A549 (cell line): ENCODE results near the gene CCDC54.

Experiments
- CTCF ChIP-seq: fragments of >200 bp; sonication (Bioruptor Twin); formaldehyde crosslinking; IDR thresholded peaks from 3 replicates; pipeline ENCODE4 v1.5.1; 2016
- ESRRA ChIP-seq: fragments of 150-350 bp; IDR thresholded peaks from 2 replicates; pipeline ENCODE4 v1.6.1; 2014; ENCODE audit warnings: mild to moderate bottlenecking, low read length, borderline replicate concordance
- JUN ChIP-seq, 2 experiments: fragments of >200 bp; sonication (Bioruptor Twin); formaldehyde crosslinking; IDR thresholded peaks; 2 replicates in 1 of 2; 3 replicates in 1 of 2; pipeline ENCODE4 v1.6.1; 2016 to 2017
- KDM1A ChIP-seq: fragments of 200-600 bp; sonication (generic); IDR thresholded peaks from 2 replicates; pipeline ENCODE4 v1.6.1; 2016; ENCODE audit warnings: low read depth, mild to moderate bottlenecking
- MAX ChIP-seq: IDR thresholded peaks from 2 replicates; pipeline ENCODE4 v1.6.1; 2012
- MYC ChIP-seq: IDR thresholded peaks from 2 replicates; pipeline ENCODE4 v1.6.1; 2012; ENCODE audit warnings: mild to moderate bottlenecking, inconsistent platforms, low read length, improper control_type of control experiment, borderline replicate concordance
- NFE2L2 ChIP-seq: fragments of 150-350 bp; conservative IDR thresholded peaks from 2 replicates; pipeline ENCODE4 v1.6.1; 2014; ENCODE audit warnings: low read length
- PHF8 ChIP-seq: fragments of 200-600 bp; sonication (generic); IDR thresholded peaks from 2 replicates; pipeline ENCODE4 v1.6.1; 2016; ENCODE audit warnings: low read depth, mild to moderate bottlenecking, antibody characterized with exemption, moderate library complexity, borderline replicate concordance
- POLR2A ChIP-seq: IDR thresholded peaks from 2 replicates; pipeline ENCODE4 v1.6.1; 2012; ENCODE audit warnings: mild to moderate bottlenecking, low read length
- RFX5 ChIP-seq: fragments of 450-650 bp; IDR thresholded peaks from 2 replicates; pipeline ENCODE4 v1.7.1; 2014; ENCODE audit warnings: antibody characterized with exemption, mild to moderate bottlenecking, moderate library complexity
- SREBF2 ChIP-seq: fragments of 450-650 bp; IDR thresholded peaks from 2 replicates; pipeline ENCODE4 v1.6.1; 2014; ENCODE audit warnings: mild to moderate bottlenecking, moderate library complexity
- ZNF302 ChIP-seq: fragments of 250-450 bp; sonication (Bioruptor Pico); IDR thresholded peaks from 2 replicates; pipeline ENCODE4 v1.9.0; 2021; ENCODE audit warnings: inconsistent platforms, mild to moderate bottlenecking, moderate library complexity

GRCh38 chr3:107410606-107411005, 33.4 kb downstream of the CCDC54 start:
- TF ChIP-seq RFX5 = no peak
- no peak for TF ChIP-seq ZNF302 (CRISPR knock-in tag)
- no peak for TF ChIP-seq MAX
- TF ChIP-seq KDM1A = no peak
- TF ChIP-seq PHF8 = no peak
- TF ChIP-seq JUN (IDR thresholded peaks at IDR 0.05) = no peak
- no peak for TF ChIP-seq CTCF
- TF ChIP-seq NFE2L2 = no peak
- TF ChIP-seq ESRRA = no peak
- no peak for TF ChIP-seq SREBF2
- no peak for TF ChIP-seq POLR2A
- TF ChIP-seq MYC = no peak
